NOMO-1 (cell line): Measurements from ENCODE around the gene MGAT5.

Source experiments
- DNase-seq, 2 experiments: peaks; one replicate each; lab custom pipeline; 2025; ENCODE audit not compliant: unreplicated experiment in 2 of 2; lab: John Stamatoyannopoulos, UW

Gene MGAT5

GRCh38 chr2:134361648-134362047 lies 107.8 kb downstream of the MGAT5 start:
- DNase-seq: no peak

DNA sequence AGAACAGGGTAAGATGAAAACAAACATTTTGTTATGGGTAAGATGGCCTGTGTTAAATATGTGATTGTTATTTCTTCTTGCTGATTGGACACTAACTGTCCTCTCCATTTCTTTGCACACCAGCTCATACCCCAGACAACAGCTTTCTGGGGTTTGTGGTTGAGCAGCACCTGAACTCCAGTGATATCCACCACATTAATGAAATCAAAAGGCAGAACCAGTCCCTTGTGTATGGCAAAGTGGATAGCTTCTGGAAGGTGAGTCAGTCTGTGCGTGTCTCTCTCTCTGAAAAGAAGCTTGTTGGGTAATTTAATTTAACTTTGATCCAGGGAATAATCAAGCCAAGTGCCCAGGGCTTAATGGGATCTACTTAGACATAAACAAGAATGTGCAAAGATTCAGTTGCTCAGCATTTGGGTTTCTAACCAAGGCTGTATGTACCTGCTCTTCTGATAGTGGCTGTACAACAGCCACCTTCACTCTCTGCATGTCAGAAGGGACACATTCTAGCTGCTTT lies 108.3 kb downstream of the MGAT5 start:
- no peak for DNase-seq

DNA sequence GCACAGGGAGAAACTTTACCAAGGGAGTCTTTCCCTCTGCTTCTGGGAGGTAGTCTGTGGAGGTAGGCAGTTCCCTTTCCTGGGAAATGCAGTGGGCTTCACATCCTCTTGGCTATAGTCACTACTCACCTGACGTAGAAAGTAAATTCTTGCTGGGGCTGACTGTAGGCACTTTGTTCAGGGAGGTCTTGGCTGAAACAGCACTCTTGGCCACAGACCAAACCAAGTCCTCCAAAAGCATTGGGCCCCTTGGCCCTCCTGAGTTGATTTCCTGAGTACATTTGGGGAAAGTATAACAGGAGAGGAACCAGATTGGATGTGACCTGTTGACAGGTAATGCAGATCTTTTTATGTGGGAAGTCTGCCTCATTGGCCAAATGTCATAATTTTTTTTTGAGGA lies 108.9 kb downstream of the MGAT5 start:
- no peak for DNase-seq

DNA sequence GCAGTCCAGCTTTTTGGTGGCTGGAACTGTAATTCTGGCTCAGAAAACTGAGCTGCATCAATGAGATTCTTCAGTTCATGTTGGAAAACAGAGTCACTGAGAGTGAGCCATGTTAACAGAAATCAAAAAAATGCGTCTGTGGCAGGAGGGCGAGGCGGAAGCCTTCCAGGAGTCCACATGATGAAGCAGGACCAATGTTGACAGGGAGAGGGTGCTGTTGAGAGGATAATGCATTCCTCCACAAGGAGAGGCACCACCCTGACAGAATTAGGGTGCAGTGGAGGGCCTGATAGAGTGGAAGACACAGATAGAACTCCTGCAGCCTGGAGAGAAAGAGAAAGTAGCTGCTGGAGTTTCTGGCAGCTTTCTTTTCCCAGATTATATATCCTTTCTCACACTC lies 111.5 kb downstream of the MGAT5 start:
- DNase-seq: no peak

DNA sequence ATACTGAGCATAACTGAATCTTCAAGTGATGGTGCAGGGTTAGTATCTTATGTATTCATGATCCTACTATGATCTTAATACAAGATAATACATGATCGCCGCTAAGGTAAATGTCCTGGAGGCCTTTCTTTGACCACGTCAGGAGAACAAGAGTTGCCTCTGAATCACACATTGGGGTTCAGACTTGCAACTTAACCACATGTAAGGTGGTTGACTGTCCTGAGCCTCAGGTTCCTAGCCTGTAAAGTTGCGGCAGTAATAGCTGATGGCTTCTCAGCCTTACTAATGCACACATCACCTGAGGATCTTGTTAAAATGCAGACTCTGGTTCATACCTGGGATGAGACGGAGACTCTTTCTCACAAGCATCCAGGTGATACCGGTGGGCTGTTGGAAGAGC lies 112.5 kb downstream of the MGAT5 start:
- DNase-seq: no peak

DNA sequence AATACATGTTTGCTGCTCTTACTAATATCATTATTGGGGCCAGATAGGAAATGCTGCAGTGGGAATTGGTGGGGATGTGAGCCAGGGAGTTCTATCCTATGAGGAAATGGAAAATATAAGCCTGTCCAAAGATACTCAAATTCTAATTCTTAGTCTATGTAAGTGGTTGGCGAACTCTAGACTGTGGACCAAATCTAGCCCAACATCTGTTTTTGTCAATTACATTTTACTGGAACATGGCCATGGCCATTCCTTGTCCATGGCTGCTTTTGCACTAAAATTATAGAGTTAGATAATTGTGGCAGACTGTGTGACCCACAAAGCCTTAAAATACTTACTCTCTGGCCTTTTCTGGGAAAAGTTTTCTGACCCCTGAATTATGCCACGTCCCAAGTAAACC lies 113.3 kb downstream of the MGAT5 start:
- DNase-seq: no peak

GRCh38 chr2:134368009-134368817 lies 114.3 kb downstream of the MGAT5 start:
- no peak for DNase-seq

- no peak for DNase-seq
Observed at GRCh38 chr2:134369220-134369902, 115.5 kb downstream of the MGAT5 start.

DNA sequence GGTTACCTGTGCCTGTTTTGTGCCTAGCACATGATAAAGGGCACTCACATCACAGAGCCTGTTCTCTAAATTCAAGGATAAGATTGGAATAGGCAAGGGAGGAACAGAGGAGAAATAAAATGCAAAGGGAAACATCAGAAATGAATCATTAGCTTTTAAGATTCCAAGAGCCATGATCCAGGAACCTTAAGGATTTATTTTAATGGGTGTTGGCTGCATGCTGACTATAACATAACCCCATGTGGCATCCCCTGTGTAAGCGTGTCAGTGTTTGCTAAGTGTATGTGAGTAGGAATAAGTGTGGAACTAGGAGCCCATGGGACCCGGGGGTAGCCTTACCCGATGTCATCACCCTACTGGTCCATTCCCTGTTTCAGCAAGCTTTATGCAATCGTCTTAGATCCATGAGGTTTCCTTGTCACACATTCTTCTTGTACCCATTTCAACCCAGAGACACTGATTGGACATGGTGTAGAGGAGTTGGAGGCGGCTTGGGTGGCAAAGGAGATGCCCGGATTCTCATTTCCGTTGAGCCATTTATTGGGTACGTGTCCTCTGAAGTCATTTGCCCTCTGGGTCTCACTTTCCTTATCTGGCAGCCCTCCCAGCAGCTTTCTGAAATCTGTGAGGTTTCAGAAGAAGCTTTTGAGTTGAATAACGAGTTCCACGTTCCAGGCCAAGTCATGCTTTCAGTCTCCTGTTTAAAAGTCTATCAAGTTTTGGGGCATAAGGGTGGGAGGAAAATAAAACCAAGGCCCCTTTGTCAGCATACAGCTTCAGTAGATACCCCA lies 117.0 kb downstream of the MGAT5 start:
- no peak for DNase-seq

DNA sequence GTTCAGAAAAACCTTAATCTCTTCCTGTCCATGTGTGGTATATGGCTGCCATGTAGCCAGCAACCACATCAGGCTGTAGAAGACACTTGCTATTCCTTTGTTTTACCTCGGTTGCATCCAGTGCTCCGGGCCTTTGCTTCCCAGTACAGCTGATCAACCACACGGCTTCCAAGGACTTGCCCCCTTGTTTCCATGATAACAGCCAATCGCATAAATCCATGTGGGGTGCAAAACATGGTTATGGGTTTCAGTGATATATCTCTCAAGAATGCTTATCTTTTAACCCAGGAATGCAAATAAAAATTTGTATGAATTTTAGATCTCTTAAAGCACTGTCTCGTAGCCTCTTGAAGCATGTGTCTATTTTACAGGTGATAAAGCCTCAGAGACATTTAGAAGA lies 118.3 kb downstream of the MGAT5 start:
- DNase-seq: no peak

DNA sequence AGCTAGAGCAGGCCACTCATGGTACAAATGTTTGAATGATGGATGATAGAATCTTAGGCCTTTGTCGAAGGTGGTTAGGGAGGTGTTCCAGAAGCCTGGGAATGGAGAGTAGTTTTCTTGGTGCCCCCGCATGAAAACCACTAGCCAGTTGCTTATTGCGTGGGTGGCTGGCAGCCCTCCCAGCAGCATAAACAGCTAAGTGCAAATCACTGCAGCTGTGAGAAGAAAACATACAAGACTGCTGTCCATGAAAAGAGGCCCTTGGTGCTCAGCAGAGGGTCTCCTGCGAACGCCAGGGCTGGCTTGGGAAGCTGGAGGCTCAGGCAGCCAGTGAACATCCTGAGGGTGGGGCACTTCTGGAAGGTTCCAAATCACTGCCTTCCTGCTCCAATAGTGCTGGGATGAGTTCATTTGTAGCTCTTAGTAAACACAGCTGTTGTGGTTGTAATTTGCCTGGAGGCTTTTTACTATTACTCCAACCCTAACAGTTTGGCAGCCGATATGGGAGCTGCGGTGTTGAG lies 118.8 kb downstream of the MGAT5 start:
- no peak for DNase-seq

DNA sequence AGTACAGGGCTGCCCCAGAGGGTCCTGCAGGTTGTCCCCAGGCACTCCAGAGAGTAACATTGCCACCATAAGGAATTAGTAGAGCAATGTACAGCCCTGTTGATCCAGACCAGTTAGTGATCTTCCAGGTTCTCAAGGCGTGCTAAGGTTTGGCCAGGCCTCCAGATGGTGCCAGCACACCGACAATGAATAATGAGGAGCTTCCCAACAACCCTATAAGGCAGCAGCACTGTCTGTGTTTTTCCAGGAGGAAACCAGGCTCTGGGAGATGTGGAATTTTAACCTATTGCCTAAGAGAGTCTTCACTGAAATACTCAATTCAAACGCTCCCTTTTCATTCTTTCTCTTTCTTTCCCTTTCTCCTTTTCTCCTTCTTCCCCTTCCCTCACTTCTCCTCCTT lies 122.1 kb downstream of the MGAT5 start:
- no peak for DNase-seq

- no peak for DNase-seq
Observed at GRCh38 chr2:134377730-134378129, 123.9 kb downstream of the MGAT5 start.

GRCh38 chr2:134379293-134379692 lies 125.4 kb downstream of the MGAT5 start:
- DNase-seq: no peak

DNA sequence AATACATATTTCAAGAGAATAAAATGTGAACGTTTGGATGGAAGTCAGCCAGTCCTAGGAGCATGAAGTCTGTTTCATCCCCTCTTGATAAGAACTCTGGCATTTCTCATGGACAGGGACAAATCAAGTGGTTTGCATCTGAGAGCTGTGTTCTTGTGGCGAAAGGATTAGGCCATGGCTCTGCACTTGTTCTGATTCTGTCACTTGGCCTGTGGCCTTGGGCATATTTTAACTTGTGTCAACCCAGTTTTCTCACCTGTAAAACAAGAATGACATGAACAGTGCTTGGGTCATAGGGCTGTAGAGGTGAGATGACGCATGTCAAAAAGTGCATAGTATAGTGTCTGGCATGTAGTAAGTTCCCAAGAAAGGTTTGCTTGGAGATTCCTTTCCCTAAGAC lies 125.8 kb downstream of the MGAT5 start:
- no peak for DNase-seq

GRCh38 chr2:134381141-134381540 lies 127.3 kb downstream of the MGAT5 start:
- DNase-seq: no peak

DNA sequence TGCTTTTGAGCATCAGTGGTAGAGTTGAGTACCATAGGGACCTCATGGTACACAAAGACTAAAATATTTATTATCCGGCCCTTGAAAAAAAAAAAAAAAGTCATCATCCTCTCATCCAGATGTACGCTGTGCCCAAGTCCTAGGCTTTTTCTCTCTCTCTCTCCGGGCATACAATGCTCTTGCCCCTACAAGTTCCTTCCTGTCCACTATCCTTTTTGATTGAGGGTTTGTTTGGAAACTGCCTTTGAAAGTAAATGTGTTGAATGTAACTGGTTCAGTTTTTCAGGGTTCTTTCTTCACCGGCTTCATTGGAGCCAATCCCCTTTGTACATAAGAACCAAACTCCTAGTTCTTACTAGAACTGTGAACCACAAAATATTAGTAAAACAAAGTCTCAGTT lies 130.3 kb downstream of the MGAT5 start:
- DNase-seq: no peak

GRCh38 chr2:134385195-134385594 lies 131.3 kb downstream of the MGAT5 start:
- DNase-seq: no peak

- no peak for DNase-seq
Observed at GRCh38 chr2:134386310-134386709, 132.4 kb downstream of the MGAT5 start.

DNA sequence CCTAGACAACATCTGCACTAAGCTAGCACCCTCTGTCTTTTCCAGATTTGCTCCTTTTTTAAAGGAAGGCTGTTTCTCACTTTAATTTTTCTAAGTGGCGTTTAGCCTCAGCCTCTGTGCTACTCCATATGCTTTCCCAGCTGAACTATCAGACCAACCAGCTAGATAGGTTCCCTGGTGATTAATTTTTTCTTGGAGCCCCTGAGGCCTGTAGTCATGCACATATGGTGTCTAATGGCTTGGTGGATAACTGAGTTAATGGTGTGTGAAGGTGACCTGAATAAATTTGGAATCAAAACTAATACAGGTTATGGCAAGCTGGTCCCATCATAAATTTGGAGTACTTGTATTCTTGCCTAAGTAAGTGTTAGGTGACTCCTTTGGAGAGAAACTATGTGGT lies 135.5 kb downstream of the MGAT5 start:
- no peak for DNase-seq

- DNase-seq: no peak
Observed at GRCh38 chr2:134391751-134392160, 137.9 kb downstream of the MGAT5 start.
